NT2/D1 (cell line): ENCODE data around the gene ZNF322.

Experiments
- DNase-seq: peaks from one replicate; pipeline ENCODE4 v3.0.0-alpha.2; 2011; ENCODE audit warnings: low read depth, low spot score
- H3K27me3 ChIP-seq: 2 replicates; pipeline ENCODE4 v1.6.0; 2011; ENCODE audit warnings: mild to moderate bottlenecking; ENCODE audit not compliant: insufficient read length, insufficient read depth
- H3K36me3 ChIP-seq: 2 replicates; pipeline ENCODE4 v1.6.1; 2011; ENCODE audit warnings: mild to moderate bottlenecking, low read length, mixed read lengths; ENCODE audit not compliant: insufficient read depth, insufficient read length
- H3K4me1 ChIP-seq: 2 replicates; pipeline ENCODE4 v1.5.1; 2011; ENCODE audit not compliant: insufficient read depth, insufficient read length
- H3K4me3 ChIP-seq: 2 replicates; pipeline ENCODE4 v1.5.1; 2011; ENCODE audit warnings: low read depth; ENCODE audit not compliant: insufficient read length
- H3K9ac ChIP-seq: 2 replicates; pipeline ENCODE4 v1.6.0; 2011; ENCODE audit warnings: low read depth; ENCODE audit not compliant: insufficient read length
- H3K9me3 ChIP-seq: 2 replicates; pipeline ENCODE4 v1.5.1; 2011; ENCODE audit warnings: mild to moderate bottlenecking, low read length; ENCODE audit not compliant: insufficient read depth
- SUZ12 ChIP-seq: IDR thresholded peaks from 2 replicates; pipeline ENCODE4 v1.6.1; 2011; ENCODE audit not compliant: insufficient read length, insufficient read depth; ENCODE audit errors: extremely low read depth
- YY1 ChIP-seq: IDR thresholded peaks from 2 replicates; pipeline ENCODE4 v1.6.1; 2011; ENCODE audit not compliant: insufficient read length, insufficient read depth
- ZNF274 ChIP-seq: IDR thresholded peaks from 2 replicates; pipeline ENCODE4 v1.6.1; 2011; ENCODE audit warnings: mild to moderate bottlenecking, low read depth, low read length

Gene ZNF322

DNA sequence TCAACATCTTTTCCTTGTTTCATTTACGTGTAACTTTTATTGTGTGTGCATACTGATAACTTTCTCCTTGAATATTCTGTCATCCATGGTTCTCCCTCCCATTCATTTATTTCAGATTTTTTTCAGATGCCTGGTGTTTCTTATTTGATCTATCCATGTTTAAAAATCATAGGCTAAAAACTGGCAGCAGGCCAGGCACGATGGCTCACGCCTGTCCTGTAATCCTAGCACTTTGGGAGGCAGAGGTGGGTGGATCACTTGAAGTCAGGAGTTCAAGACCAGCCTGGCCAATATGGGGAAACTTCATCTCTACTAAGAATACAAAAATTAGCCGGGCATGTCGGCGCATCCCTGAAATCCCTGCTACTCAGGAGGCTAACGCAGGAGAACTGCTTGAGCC, 31.7 kb downstream of the ZNF322 start:
- 0 out of 2 replicates have a peak, but pooled peaks cover 8% of the 10 kb centered on the region for H3K9me3 ChIP-seq
- DNase-seq: no peak
- H3K4me3 ChIP-seq: no peak overlapping the region
- TF ChIP-seq YY1 (no peak), ZNF274 (no peak), SUZ12 (no peak)
- H3K4me1 ChIP-seq: no peaks in the 10 kb centered on the region
- H3K36me3 ChIP-seq: no peaks in the 10 kb centered on the region
- no peaks in the 10 kb centered on the region for H3K27me3 ChIP-seq
- no peak overlapping the region for H3K9ac ChIP-seq

DNA sequence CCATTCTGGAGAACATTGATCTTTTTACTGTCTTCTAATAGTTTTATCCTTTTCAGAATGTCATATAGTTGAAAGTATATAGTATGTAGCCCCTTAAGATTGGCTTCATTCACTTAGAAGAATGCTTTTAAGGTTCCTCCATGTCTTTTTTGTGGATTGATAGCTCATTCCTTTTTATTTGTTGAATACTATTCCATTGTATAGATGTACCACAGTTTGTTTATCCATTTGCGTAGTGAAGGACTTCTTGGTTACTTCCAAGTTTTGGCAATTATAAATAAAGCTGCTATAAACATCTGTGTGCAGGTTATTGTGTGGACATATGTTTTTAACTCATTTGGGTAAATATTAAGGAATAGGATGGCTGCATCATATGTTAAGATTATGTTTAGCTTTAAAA, 35.0 kb downstream of the ZNF322 start:
- no peaks in the 10 kb centered on the region for H3K4me1 ChIP-seq
- TF ChIP-seq SUZ12: no peak
- TF ChIP-seq ZNF274: no peak
- no peak for TF ChIP-seq YY1
- H3K9me3 ChIP-seq: 0 out of 2 replicates have a peak, but pooled peaks cover 8% of the 10 kb centered on the region
- no peaks in the 10 kb centered on the region for H3K27me3 ChIP-seq
- H3K4me3 ChIP-seq: no peak overlapping the region
- no peak for DNase-seq
- no peak overlapping the region for H3K9ac ChIP-seq
- H3K36me3 ChIP-seq: no peaks in the 10 kb centered on the region

DNA sequence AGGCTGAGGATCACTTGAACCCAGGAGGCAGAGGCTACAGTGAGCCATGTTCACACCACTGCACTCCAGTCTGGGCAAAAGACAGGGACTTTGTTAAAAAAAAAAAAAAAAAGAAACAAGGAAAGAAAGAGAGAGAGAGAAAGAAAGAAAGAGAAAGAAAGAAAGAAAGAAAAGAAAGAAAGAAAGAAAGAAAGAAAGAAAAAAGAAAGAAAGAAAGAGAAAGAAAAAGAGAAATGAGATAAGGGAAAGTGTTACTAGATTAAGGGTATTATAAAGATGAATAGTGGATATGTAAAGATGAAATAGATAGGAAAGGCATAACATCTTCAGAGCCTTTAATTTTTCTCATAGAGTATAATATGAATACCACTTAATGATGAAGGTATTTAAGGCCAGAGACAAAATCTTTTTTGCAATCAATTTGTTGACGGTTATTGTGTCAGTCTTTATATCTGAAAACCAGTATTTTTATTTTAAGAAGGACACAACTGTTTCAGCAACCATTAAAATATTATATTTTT, 36.1 kb downstream of the ZNF322 start:
- no peak overlapping the region for H3K4me3 ChIP-seq
- no peak overlapping the region for H3K9ac ChIP-seq
- no peaks in the 10 kb centered on the region for H3K4me1 ChIP-seq
- no peaks in the 10 kb centered on the region for H3K36me3 ChIP-seq
- H3K27me3 ChIP-seq: no peaks in the 10 kb centered on the region
- H3K9me3 ChIP-seq: 0 out of 2 replicates have a peak, but pooled peaks cover 8% of the 10 kb centered on the region
- TF ChIP-seq ZNF274: no peak
- TF ChIP-seq SUZ12: no peak
- no peak for TF ChIP-seq YY1
- no peak for DNase-seq

DNA sequence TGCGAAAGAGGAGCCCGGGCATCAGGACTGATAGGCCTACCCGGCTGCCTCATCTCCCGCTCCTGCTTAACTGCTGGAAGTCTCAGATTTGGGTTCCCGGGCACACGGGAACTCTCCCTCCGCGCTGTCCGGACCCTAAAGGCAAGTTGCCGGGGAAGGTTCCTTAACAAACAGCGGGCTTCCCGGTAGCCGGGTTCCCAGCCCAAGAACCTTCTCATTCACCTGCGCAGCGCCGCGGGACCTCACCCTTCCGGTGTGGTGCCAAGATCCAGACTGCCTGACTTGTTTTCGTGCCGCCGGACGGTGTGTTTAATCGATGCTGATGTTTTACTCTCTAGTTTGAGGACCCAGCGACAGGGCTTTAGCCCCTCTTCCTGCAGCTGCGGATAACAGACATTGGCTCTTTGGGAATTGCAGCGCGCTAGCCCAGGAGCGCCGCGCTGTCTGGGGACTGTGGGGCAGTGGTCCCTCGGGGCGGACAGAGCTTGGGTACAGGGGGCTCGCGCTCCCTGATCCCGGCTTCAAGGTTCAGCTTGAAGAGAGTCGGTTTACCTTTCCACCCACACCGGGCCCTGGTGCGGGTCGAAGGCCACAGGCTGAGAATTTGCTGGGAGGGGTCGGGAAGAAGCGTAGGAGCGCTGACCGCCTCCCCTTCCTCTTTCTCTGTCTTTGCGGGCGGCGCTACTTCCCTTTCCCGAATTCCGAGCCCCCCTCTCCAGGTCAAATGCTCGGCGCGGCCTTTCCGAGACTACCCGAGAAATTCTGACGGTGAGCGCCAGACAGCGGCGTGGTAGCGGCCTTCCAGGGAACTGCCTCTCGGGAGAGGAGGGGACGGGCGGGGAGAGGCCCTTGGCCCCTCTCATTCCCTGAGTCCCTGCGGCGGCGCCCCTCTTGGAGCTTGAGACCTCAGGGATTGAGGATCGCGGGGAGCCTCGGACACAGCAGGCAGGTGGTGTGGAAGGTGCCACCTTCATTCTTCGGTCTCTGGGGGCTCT, 45.6 kb downstream of the ZNF322 start:
- Histone ChIP-seq H3K4me3 (peak overlapping the region; percentile 67), H3K36me3 (no peaks in the 10 kb centered on the region), H3K9me3 (no peaks in the 10 kb centered on the region), H3K27me3 (peaks cover 45% of the 10 kb centered on the region), H3K4me1 (no peaks in the 10 kb centered on the region), H3K9ac (peak overlapping the region; percentile 76)
- DNase-seq: no peak
- TF ChIP-seq ZNF274 (no peak), YY1 (no peak), SUZ12 (no peak)

DNA sequence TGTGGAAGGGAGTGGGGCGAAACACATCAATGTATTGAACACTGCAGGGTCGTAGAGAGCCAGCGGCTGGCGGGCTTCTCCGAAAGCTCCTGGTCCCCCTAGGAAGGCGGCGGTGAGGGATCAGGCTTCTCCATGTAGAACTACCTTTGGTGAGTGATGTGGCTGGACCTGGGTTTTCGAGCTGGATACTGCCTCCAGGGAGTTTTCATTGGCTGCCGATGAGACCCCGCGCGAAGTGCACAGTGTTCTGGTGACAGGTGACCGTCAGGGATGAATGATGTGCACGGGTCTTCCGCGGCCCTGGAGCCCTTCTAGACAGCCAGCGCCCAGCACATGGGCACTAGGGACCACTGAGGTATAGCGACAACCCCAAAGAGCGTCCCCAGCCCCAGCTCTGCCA, 46.3 kb downstream of the ZNF322 start:
- H3K36me3 ChIP-seq: no peaks in the 10 kb centered on the region
- H3K27me3 ChIP-seq: peaks cover 45% of the 10 kb centered on the region
- no peak overlapping the region for H3K4me3 ChIP-seq
- TF ChIP-seq ZNF274 (no peak), SUZ12 (no peak), YY1 (no peak)
- no peak for DNase-seq
- H3K9ac ChIP-seq: no peak overlapping the region
- H3K4me1 ChIP-seq: no peaks in the 10 kb centered on the region
- H3K9me3 ChIP-seq: no peaks in the 10 kb centered on the region

DNA sequence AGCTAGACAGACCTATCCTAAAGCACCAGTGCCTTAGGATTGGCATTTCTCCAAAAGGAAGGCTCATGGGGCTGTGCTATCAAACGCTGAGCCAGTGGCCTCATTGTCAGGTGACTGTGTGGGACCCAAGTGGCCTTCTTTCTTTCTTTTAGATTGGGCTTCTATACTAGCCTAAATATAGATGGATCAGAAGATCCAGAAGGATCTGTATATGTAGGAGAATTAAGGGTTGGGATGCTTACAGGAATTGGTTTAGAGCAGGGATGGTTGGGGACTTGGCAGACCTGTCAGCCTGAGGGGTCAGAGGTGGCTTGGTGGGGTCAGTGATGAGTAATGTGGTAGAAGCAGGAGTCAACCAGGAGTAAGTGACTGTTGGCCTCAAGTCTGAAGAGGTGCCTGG, 47.9 kb downstream of the ZNF322 start:
- H3K4me3 ChIP-seq: no peak overlapping the region
- DNase-seq: no peak

DNA sequence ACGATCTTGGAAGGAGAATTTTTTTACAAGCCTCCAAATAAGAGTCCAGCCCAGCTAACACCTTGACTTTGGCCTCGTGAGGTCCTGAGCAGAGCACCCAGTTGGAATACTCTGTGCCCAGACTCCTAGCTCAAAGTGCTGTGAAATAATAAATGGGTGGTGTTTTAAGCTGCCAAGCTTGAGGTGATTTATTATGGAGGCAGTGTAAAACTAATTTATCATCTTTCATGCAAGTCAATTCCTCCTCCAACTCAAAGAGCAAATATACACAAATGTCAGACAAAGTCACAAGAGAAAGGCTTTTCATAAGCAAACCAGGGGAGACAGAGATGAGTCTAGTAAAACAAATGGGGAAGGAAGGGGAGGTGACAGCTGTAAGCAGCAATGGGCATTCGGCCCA, 50.1 kb downstream of the ZNF322 start:
- Histone ChIP-seq H3K27me3 (peaks cover 34% of the 10 kb centered on the region), H3K4me3 (no peak overlapping the region), H3K9ac (no peak overlapping the region), H3K36me3 (no peaks in the 10 kb centered on the region), H3K9me3 (no peaks in the 10 kb centered on the region), H3K4me1 (no peaks in the 10 kb centered on the region)
- no peak for DNase-seq
- no peak for TF ChIP-seq SUZ12
- no peak for TF ChIP-seq YY1
- no peak for TF ChIP-seq ZNF274

More for the DNA sequence above, 47.9 kb downstream of the ZNF322 start:
- no peaks in the 10 kb centered on the region for H3K36me3 ChIP-seq
- TF ChIP-seq ZNF274 (no peak), SUZ12 (no peak), YY1 (no peak)
- no peak overlapping the region for H3K9ac ChIP-seq
- peaks cover 45% of the 10 kb centered on the region for H3K27me3 ChIP-seq
- H3K9me3 ChIP-seq: no peaks in the 10 kb centered on the region
- H3K4me1 ChIP-seq: no peaks in the 10 kb centered on the region
